NOMO-1 treated with DMSO at 0.1 percent for 48 hours (cell line): ENCODE results near the gene PRKCH.

Experiments used
- DNase-seq: peaks from one replicate; lab custom pipeline; 2025; ENCODE audit not compliant: unreplicated experiment; lab: John Stamatoyannopoulos, UW

Gene PRKCH

GRCh38 chr14:61577506-61577931 lies 256.1 kb downstream of the PRKCH start:
- DNase-seq: no peak

GRCh38 chr14:61578745-61579144 lies 257.4 kb downstream of the PRKCH start:
- DNase-seq: no peak

- no peak for DNase-seq
These were observed 260.0 kb downstream of the PRKCH start for GRCh38 chr14:61581340-61581739.

GRCh38 chr14:61581955-61582615 lies 260.7 kb downstream of the PRKCH start:
- DNase-seq: no peak

GRCh38 chr14:61582815-61583214 lies 261.4 kb downstream of the PRKCH start:
- DNase-seq: no peak

GRCh38 chr14:61584331-61584741 lies 263.0 kb downstream of the PRKCH start:
- no peak for DNase-seq

- no peak for DNase-seq
These were observed 264.5 kb downstream of the PRKCH start for GRCh38 chr14:61585598-61586543.

GRCh38 chr14:61586544-61587055 lies 265.2 kb downstream of the PRKCH start:
- DNase-seq: no peak

- DNase-seq: no peak
These were observed 265.8 kb downstream of the PRKCH start for GRCh38 chr14:61587081-61587713.

- DNase-seq: no peak
These were observed 267.1 kb downstream of the PRKCH start for GRCh38 chr14:61588419-61588901.

- DNase-seq: no peak
These were observed 268.6 kb downstream of the PRKCH start for GRCh38 chr14:61589691-61590581.

- no peak for DNase-seq
These were observed 270.5 kb downstream of the PRKCH start for GRCh38 chr14:61591862-61592261.

- DNase-seq: no peak
These were observed 272.0 kb downstream of the PRKCH start for GRCh38 chr14:61593330-61593729.

GRCh38 chr14:61596990-61597389 lies 275.6 kb downstream of the PRKCH start:
- DNase-seq: no peak

GRCh38 chr14:61598980-61599379 lies 277.6 kb downstream of the PRKCH start:
- no peak for DNase-seq

- DNase-seq: no peak
These were observed 278.6 kb downstream of the PRKCH start for GRCh38 chr14:61599942-61600341.
